Activated CD4-positive, alpha-beta memory T cell treated with anti-CD3 and anti-CD28 coated beads for 36 hours (primary cell): ENCODE results near the gene MS4A18. TPM values are rescaled to one million over a fixed set of nuclear protein-coding genes. Genes with fewer than 3 reads are reported as not detected.

ENCODE experiments used
- total RNA-seq, 2 experiments: library from RNA; stranded (reverse); gene quantifications; one replicate each; pipeline ENCODE4 v1.2.3, GENCODE V29; 2021

Gene MS4A18
- total RNA-seq, 2 experiments from 2014 or later: not detected

Other genes starting within 250 kb of the MS4A18 start
- gene MS4A12, start 231.9 kb upstream of the MS4A18 start, total RNA-seq: not detected
- not detected for gene MS4A13, start 209.3 kb upstream of the MS4A18 start, total RNA-seq
- gene MS4A8, start 25.1 kb upstream of the MS4A18 start, total RNA-seq: not detected
- not detected for gene MS4A15, start 32.1 kb downstream of the MS4A18 start, total RNA-seq
- gene MS4A10, start 60.6 kb downstream of the MS4A18 start, total RNA-seq: not detected
- gene CCDC86, start 117.4 kb downstream of the MS4A18 start, total RNA-seq: 10 to 100 TPM; 40.6 to 42.1 TPM
- under 1 TPM; 0.33 to 0.36 TPM for gene PTGDR2, start 131.2 kb downstream of the MS4A18 start, total RNA-seq
- gene ZP1, start 142.8 kb downstream of the MS4A18 start, total RNA-seq: not detected
- 100 to 1,000 TPM; 127 to 139 TPM for gene PRPF19, start 181.9 kb downstream of the MS4A18 start, total RNA-seq
- gene TMEM109, start 189.4 kb downstream of the MS4A18 start, total RNA-seq: 100 to 1,000 TPM; 101 to 106 TPM
- gene TMEM132A, start 199.7 kb downstream of the MS4A18 start, total RNA-seq: 1 to 10 TPM; 3.3 to 5.7 TPM
- 1 to 10 TPM; 1.3 to 1.8 TPM for gene SLC15A3, start 227.5 kb downstream of the MS4A18 start, total RNA-seq
- gene CD6, start 247.0 kb downstream of the MS4A18 start, total RNA-seq: 100 to 1,000 TPM; 271 to 279 TPM